ENCODE data around the gene MAMDC2. TPM values are rescaled to one million over a fixed set of nuclear protein-coding genes. Genes with fewer than 3 reads are reported as not detected.

The MAMDC2 gene
- total RNA-seq, 1 donor from 2014 or later, result 28.7 TPM

DNA sequence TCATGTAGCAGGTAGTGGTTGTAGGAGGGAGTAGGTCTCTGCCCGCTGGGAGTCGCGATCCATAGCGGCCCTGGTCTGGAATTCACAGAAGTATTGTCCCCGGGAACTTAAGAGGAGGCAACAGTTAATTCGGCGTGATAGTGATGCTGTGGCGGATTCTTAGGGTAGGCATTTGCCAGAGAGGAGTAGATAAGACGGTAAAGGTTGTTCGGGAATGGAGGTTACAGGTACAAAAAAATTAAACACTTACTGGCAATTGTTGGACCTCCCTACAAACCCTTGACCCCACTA, 215.8 kb downstream of the MAMDC2 start:
- Mint-ChIP-seq H3K27ac (peak overlapping the region; percentile 84), H3K4me3 (peak overlapping the region; percentile 98), H3K4me1 (peaks cover 64% of the 10 kb centered on the region), H3K36me3 (peaks cover 29% of the 10 kb centered on the region), H3K27me3 (ENCODE audit: insufficient read depth, low read depth) (peaks cover 2% of the 10 kb centered on the region), H3K9me3 (no peaks in the 10 kb centered on the region)
- no peak for TF ChIP-seq CTCF (IDR thresholded peaks at IDR 0.05)
- no peak for TF ChIP-seq EZH2 (IDR thresholded peaks at IDR 0.05)
- no peak for TF ChIP-seq EZH2phosphoT487 (IDR thresholded peaks at IDR 0.05)
- peak overlapping the region; percentile 84 for H3K4me3 ChIP-seq
- peak overlapping the region; percentile 85 for H3K4me2 ChIP-seq
- H4K20me1 ChIP-seq (ENCODE audit: low read depth), result peaks cover 49% of the 10 kb centered on the region
- peaks cover 6% of the 10 kb centered on the region for H3K36me3 ChIP-seq
- peak; percentile 63 for DNase-seq (ENCODE audit: low spot score)
- no peak overlapping the region for H3K27ac ChIP-seq
- peaks cover 18% of the 10 kb centered on the region for H3F3A ChIP-seq (ENCODE audit: low read depth)
- H2AFZ ChIP-seq (replicated peaks), result peak overlapping the region; percentile 57
- H3K27me3 ChIP-seq, result no peaks in the 10 kb centered on the region
- H3K9ac ChIP-seq, result peak overlapping the region; percentile 77
- peaks cover 57% of the 10 kb centered on the region for H3K79me2 ChIP-seq (ENCODE audit: low read depth)
- H3K4me1 ChIP-seq, result peaks cover 21% of the 10 kb centered on the region
- no peaks in the 10 kb centered on the region for H3K9me3 ChIP-seq (ENCODE audit: low read depth)

DNA sequence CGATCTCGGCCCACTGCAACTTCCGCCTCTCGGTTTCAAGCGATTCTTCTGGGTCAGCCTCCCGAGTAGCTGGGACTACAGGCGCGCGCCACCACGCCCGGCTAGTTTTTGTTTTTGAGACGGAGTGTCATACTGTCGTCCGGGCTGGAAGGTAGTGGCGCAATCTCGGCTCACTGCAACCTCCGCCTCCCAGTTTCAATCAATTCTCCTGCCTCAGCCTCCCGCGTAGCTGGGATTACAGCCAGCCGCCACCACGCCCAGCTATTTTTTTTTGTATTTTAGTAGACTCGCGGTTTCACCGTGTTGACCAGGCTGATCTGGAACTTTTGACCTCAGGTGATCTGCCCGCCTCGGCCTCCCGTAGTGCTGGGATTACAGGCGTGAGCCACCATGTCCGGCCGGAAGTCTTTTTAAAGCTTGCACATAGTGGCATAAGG, 216.4 kb downstream of the MAMDC2 start:
- no peaks in the 10 kb centered on the region for H3K9me3 ChIP-seq (ENCODE audit: low read depth)
- H3K79me2 ChIP-seq (ENCODE audit: low read depth), result peaks cover 62% of the 10 kb centered on the region
- peaks cover 49% of the 10 kb centered on the region for H4K20me1 ChIP-seq (ENCODE audit: low read depth)
- Mint-ChIP-seq H3K36me3 (peaks cover 34% of the 10 kb centered on the region), H3K4me3 (peak overlapping the region; percentile 98), H3K4me1 (peaks cover 60% of the 10 kb centered on the region), H3K27me3 (ENCODE audit: insufficient read depth, low read depth) (peaks cover 2% of the 10 kb centered on the region), H3K9me3 (no peaks in the 10 kb centered on the region), H3K27ac (no peak overlapping the region)
- peaks cover 21% of the 10 kb centered on the region for H3K4me1 ChIP-seq
- peaks cover 18% of the 10 kb centered on the region for H3F3A ChIP-seq (ENCODE audit: low read depth)
- H3K4me2 ChIP-seq, result peak overlapping the region; percentile 85
- H3K9ac ChIP-seq, result no peak overlapping the region
- H2AFZ ChIP-seq (replicated peaks), result no peak overlapping the region
- TF ChIP-seq EZH2phosphoT487 (IDR thresholded peaks at IDR 0.05) (no peak), EZH2 (IDR thresholded peaks at IDR 0.05) (no peak), CTCF (IDR thresholded peaks at IDR 0.05) (no peak)
- peaks cover 11% of the 10 kb centered on the region for H3K36me3 ChIP-seq
- no peak for DNase-seq (ENCODE audit: low spot score)
- no peak overlapping the region for H3K27ac ChIP-seq
- H3K4me3 ChIP-seq, result peak overlapping the region; percentile 84
- H3K27me3 ChIP-seq, result no peaks in the 10 kb centered on the region

- Mint-ChIP-seq H3K27ac (no peak overlapping the region), H3K4me3 (peak overlapping the region; percentile 98), H3K9me3 (no peaks in the 10 kb centered on the region), H3K36me3 (peaks cover 36% of the 10 kb centered on the region), H3K4me1 (peaks cover 54% of the 10 kb centered on the region), H3K27me3 (ENCODE audit: insufficient read depth, low read depth) (peaks cover 2% of the 10 kb centered on the region)
- H3K27me3 ChIP-seq, result no peaks in the 10 kb centered on the region
- peaks cover 49% of the 10 kb centered on the region for H4K20me1 ChIP-seq (ENCODE audit: low read depth)
- no peak overlapping the region for H2AFZ ChIP-seq (replicated peaks)
- no peak overlapping the region for H3K27ac ChIP-seq
- peaks cover 21% of the 10 kb centered on the region for H3K4me1 ChIP-seq
- TF ChIP-seq CTCF (IDR thresholded peaks at IDR 0.05) (no peak), EZH2phosphoT487 (IDR thresholded peaks at IDR 0.05) (no peak)
- no peaks in the 10 kb centered on the region for H3K9me3 ChIP-seq (ENCODE audit: low read depth)
- peaks cover 18% of the 10 kb centered on the region for H3F3A ChIP-seq (ENCODE audit: low read depth)
- H3K36me3 ChIP-seq, result peaks cover 14% of the 10 kb centered on the region
- H3K79me2 ChIP-seq (ENCODE audit: low read depth), result peaks cover 62% of the 10 kb centered on the region
- peak overlapping the region; percentile 84 for H3K4me3 ChIP-seq
- no peak overlapping the region for H3K9ac ChIP-seq
- peak overlapping the region; percentile 85 for H3K4me2 ChIP-seq
- no peak for DNase-seq (ENCODE audit: low spot score)
These were observed 217.0 kb downstream of the MAMDC2 start for GRCh38 chr9:70260606-70261005.
